GM18502 (cell line): Measurements from ENCODE around the gene TNFRSF8.
"Not testable (repeated sequence)": the region's sequence is repeated elsewhere in the genome, so short reads cannot be mapped to it uniquely, and the experiment has no call there.

Experiments
- ATAC-seq: cut with Tn5 transposase; IDR thresholded peaks from one replicate; pipeline ENCODE4 v1.9.1; 2021; ENCODE audit warnings: mild to moderate bottlenecking; ENCODE audit not compliant: unreplicated experiment, poor library complexity

Gene TNFRSF8

GRCh38 chr1:12063141-12064072 lies at the start of gene TNFRSF8:
TNFRSF8 (plus strand) TSS chr1:12063303; CDS start chr1:12063599, 296 bp downstream.
- ATAC-seq = no peak

- ATAC-seq = no peak
Observed at GRCh38 chr1:12014141-12014991, 48.7 kb upstream of the TNFRSF8 start.

- no peak for ATAC-seq
Observed at GRCh38 chr1:12015001-12015491, 48.1 kb upstream of the TNFRSF8 start.

GRCh38 chr1:12015499-12015898 lies 47.6 kb upstream of the TNFRSF8 start:
- ATAC-seq = no peak

- no peak for ATAC-seq
Observed at GRCh38 chr1:12016182-12016581, 46.9 kb upstream of the TNFRSF8 start.

- ATAC-seq = no peak
Observed at GRCh38 chr1:12019858-12020509, 43.1 kb upstream of the TNFRSF8 start.

GRCh38 chr1:12021616-12022015 lies 41.5 kb upstream of the TNFRSF8 start:
- no peak for ATAC-seq

DNA sequence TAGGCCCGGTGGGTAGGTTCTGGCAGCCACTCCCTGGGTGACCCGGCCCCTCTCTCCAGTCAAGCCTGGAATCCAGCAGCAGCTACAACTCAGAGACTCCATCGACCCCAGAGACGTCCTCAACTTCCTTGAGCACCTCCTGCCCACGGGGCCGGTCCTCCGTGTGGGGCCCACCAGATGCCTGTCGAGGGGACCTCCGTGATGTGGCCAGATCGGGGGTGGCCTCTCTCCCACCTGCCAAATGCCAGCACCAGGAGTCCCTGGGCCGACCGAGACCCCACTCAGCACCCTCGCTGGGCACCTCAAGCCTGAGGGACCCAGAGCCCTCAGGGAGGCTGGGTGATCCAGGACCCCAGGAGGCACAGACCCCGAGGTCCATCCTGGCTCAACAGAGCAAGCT lies 41.1 kb upstream of the TNFRSF8 start:
- ATAC-seq = no peak

GRCh38 chr1:12026586-12026985 lies 36.5 kb upstream of the TNFRSF8 start:
- no peak for ATAC-seq

DNA sequence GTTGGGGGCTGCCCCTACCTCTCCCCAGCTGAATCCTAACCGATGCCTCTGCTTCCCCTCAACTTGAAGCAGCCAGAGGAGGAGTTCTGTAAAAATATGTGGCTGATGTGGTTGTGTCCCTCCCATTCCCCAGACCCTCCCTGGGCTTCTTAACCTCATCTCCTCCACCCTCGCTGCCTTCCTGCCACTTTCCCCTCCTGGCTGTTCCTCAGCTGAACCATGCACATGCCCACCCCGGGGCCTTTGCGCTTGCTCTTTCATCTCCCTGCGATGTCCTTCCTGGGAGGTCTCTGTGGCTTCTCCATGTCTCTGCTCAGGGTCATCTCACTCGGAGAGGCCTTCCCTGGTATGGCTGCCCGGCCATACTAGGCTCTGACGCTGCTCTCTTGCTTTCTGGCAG lies 34.9 kb upstream of the TNFRSF8 start:
- no peak for ATAC-seq

DNA sequence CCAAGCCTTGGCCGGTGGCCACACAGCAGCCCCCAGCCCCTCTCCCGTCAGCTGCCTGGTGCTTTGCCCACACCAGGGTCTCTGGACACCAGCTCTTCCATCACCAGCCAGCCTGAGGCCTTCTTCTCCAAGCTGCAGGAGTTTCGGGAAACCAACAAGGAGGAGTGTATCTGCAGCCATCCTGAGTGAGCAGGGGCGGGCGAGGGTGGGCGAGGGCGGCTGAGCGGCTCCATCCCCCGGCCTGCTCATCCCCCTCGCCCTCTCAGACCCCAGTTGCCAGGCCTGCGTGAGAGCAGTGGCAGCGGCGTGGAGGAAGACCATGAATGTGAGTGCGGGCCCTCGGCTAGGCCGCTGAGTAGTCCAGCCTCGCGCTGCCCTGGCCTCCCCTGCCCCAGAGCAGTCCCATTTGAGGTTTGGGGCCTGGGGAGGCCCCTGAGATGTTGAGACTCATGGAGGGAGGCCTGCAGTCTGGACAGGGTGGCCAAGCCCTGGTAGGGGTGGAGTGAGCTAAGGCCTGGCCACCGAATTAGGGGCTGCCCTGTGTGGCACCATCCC lies 34.1 kb upstream of the TNFRSF8 start:
- ATAC-seq = no peak

DNA sequence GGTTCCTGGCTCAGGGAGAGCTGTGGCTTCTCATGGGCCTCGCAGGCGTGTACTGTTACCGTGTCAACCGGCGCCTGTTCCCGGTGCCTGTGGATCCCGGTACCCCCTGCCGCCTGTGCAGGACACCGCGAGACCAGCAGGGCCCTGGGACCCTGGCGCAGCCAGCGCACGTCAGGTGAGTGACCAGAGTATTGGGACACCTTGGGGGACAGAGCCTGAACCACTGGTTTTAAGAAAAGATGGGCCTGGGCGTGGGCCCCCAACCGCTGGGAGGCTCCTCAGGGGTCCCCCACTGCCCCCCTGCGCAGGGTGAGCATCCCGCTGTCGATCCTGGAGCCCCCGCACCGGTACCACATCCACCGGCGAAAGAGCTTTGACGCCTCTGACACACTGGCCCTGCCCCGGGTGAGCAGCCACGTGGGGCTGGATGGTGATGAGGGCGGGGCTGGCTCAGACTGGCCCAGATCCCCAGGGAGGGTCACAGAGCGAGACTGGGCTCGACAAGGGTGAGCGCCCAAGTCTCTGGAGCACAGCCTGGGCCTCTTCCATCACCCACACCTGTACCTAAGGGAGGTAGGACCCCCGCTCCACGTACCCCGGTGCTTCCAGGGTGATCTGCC lies 33.3 kb upstream of the TNFRSF8 start:
- ATAC-seq = no peak

GRCh38 chr1:12031039-12031980 lies 31.8 kb upstream of the TNFRSF8 start:
- no peak for ATAC-seq

DNA sequence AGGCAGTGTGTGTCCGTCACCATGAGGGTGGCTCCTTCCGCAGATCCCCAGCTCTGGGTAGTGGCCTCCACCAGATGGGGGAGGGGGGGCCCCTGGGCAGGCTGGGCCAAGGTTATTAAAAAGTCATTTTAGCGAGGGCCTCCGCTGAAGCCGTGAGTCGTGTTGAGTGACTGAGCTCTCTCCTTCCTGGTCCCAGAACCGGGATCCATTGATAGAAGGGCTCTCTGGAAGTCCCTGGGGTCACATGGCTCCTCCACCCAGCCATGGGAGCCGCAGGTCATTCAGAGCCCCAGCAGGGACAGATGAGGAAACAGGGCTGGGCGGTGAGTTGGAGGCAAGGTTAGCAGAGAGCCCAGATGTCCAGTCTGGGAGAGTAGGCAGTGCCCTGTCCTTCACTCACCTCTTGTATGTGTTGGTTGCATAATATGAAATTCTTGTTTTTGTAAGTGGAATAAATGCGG lies 30.9 kb upstream of the TNFRSF8 start:
- ATAC-seq = no peak

GRCh38 chr1:12033441-12033840 lies 29.7 kb upstream of the TNFRSF8 start:
- not testable (repeated sequence) for ATAC-seq

DNA sequence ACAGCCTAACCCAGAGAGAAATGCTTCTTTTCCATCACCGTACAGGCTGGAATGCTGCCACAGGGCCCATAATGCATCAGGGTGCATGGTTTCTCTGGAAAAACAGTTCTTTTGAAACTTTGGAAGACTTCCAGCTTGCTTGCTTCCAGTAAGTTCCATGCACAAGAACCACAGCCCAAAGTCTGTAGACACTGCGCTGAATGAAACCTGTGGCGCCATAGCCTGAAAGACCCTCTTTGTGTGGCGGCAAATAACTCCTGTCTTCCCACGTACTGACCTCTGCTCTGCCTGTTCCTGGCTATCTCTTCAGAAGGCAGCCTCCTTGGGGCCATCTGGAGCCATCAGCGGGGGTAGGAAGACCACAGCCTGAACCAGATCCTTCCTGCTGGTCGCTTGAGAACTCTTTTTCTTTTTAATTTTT lies 28.7 kb upstream of the TNFRSF8 start:
- ATAC-seq = no peak

DNA sequence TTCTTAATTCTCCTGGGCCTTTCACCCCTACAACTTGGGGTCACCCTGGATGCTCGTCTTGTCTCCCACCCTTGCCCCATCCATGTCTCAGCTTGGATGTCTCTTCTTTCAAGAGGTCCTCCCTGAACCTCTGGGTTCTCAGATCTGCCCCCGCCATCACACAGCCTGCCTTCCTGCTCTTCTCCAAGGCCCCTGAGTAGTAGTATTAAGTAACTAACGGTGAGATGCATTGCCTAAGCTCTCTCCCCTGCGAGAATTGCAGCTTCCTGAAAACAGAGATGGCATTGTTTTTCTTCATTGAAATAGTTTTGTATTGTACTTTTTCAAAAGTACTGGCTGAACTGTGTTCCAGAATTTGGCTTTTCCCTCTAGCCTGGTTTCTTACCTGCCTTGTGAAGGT lies 27.8 kb upstream of the TNFRSF8 start:
- ATAC-seq = no peak

- no peak for ATAC-seq
Observed at GRCh38 chr1:12037486-12038355, 25.4 kb upstream of the TNFRSF8 start.
